ENCODE measurements around the gene FNDC11. TPM values are rescaled to one million over a fixed set of nuclear protein-coding genes. Genes with fewer than 3 reads are reported as not detected.

The FNDC11 gene
- total RNA-seq, 2 experiments from 2014 or later = 1.7 to 1.8 TPM

DNA sequence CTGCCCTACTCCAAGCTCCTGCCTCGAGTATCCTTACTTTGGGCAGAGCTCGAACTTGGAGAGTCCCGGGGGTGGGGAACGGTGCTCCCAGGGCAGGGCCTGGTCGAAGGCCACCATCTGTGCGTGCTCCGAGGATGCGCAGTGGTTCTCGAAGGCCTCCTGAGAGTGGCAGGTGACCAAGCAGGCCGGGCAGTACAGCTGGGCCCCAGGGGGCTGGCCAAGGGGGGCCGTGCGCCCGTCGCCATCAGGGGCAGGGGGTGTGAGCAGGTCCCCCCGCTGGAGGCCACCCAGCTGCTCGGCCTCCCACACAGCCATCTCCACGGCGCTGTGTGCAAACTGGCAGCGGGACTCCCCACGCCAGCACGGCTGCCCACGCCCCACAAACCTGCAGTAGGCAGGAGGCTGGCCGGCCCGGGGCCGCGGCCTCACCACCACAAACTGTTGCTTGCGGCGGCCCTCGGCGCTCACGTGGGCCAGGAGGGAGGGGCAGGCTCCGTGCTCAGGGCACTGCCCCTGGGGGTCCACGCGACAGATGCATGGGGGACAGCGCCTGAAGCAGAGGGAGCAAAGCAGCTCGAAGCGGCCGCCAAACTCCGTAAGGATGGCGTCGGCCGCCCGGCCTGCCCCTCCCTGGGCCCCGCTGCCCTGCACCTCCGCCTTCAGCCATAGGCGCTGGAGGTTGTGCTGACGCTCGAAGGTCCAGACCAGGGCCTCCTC, 18.3 kb downstream of the FNDC11 start:
- DNase-seq (no peak), ATAC-seq (ENCODE audit: poor library complexity) (no peak)
- intact Hi-C loops (cut with DNase I, micrococcal nuclease) = no loop called here
- ChIA-PET POLR2A (interaction anchor here (2.3 kb wide), 1 partner anchor 35 kb away, joined by 7 read pairs; the partner anchor contains the start of gene PTK6), CTCF (no interaction called here)
- no peak overlapping the region for H3K27ac ChIP-seq (ENCODE audit: low read depth in 1 of 2, low read length in 2 of 2)
- Mint-ChIP-seq H3K4me1 (ENCODE audit: low read depth) (peaks cover 23% of the 10 kb centered on the region), H3K4me3 (no peak overlapping the region), H3K27me3 (no peaks in the 10 kb centered on the region), H3K27ac (no peak overlapping the region), H3K9me3 (no peaks in the 10 kb centered on the region), H3K36me3 (ENCODE audit: low read depth) (no peaks in the 10 kb centered on the region)
- TF ChIP-seq CTCF (IDR thresholded peaks at IDR 0.05) = no peak
- H3K4me3 ChIP-seq (ENCODE audit: low read length) = no peak overlapping the region
- peaks cover 0 to 4% of the 10 kb centered on the region in 2 experiments for H3K9me3 ChIP-seq (ENCODE audit: control insufficient read depth in 1 of 2, insufficient read depth in 1 of 2, low read length in 2 of 2)
- H3K27me3 ChIP-seq (ENCODE audit: control insufficient read depth in 1 of 2, insufficient read depth in 2 of 2, low read length in 2 of 2) = no peaks in the 10 kb centered on the region
- peaks cover 6% of the 10 kb centered on the region for H3K36me3 ChIP-seq (ENCODE audit: insufficient read depth, low read length)
- peaks cover 52% of the 10 kb centered on the region for H3K4me1 ChIP-seq (ENCODE audit: insufficient read depth, low read length)

DNA sequence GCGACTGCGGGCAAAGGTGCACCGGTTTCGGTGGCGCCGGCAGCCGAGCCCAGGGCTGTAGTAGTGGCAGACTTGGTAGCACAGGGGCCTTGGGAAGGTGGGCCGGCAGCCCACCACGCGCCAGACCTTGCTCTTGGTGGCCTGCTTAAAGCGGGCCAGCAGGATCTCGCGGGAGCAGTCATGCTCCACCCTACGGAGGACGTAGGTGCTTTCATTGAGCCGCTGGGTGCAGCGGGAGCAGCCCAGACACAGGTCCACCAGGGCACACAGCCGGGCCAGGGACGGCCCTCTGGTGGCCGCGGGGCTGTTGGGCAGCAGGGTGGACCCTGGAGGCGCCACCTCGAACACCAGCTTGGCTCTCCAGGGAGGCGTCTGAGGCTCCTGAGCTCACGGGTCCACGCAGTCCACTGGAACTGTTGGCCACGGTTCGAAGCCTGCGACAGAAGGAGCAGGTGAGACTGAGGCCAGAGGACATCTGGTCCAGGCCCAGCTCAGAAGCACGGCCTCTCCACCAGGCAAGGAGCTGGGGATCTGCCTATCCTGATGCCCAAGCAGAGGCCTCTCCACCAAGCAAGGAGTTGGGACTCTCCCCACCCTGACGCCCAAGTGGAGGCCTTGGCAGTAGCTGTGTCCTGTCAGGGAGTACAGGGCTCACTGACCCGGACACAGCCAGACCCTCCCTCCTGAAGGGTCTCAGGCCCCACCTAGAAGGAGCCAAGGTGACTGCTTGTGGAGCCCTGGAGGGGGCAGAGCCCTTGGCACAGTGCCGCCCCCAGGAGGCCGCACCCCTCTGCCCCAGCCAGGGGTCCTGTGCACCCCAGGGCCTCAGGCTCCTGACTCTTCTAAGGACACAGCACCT, 19.1 kb downstream of the FNDC11 start:
- peaks cover 15% of the 10 kb centered on the region for H3K4me1 Mint-ChIP-seq (ENCODE audit: low read depth)
- intact Hi-C loops (cut with DNase I, micrococcal nuclease) = no loop called here
- Histone ChIP-seq H3K9me3 (ENCODE audit: control insufficient read depth in 1 of 2, insufficient read depth in 1 of 2, low read length in 2 of 2) (peaks cover 0 to 4% of the 10 kb centered on the region in 2 experiments), H3K27ac (ENCODE audit: low read depth in 1 of 2, low read length in 2 of 2) (no peak overlapping the region), H3K36me3 (ENCODE audit: insufficient read depth, low read length) (peaks cover 6% of the 10 kb centered on the region), H3K4me1 (ENCODE audit: insufficient read depth, low read length) (peaks cover 45% of the 10 kb centered on the region), H3K4me3 (ENCODE audit: low read length) (peak overlapping the region; percentile 83), H3K27me3 (ENCODE audit: control insufficient read depth in 1 of 2, insufficient read depth in 2 of 2, low read length in 2 of 2) (no peaks in the 10 kb centered on the region)
- ATAC-seq (ENCODE audit: poor library complexity) (no peak), DNase-seq (peak in 1 of 14 experiments; percentile 33)
- H3K9me3 Mint-ChIP-seq = no peaks in the 10 kb centered on the region
- ChIA-PET CTCF (interaction anchor here (1.4 to 2.2 kb wide), 2 partner anchors 35 to 69 kb away, joined by 3 to 6 read pairs; no protein-coding TSS in a partner anchor), POLR2A (interaction anchor here (1.2 to 2.3 kb wide), 5 partner anchors 20 to 66 kb away, joined by 3 to 9 read pairs (median 4); partner anchors contain the start of genes PPDPF and PTK6)
- TF ChIP-seq CTCF (IDR thresholded peaks at IDR 0.05) = no peak
- peak overlapping the region; percentile 74 for H3K4me3 Mint-ChIP-seq
- no peaks in the 10 kb centered on the region for H3K27me3 Mint-ChIP-seq
- H3K27ac Mint-ChIP-seq = peak overlapping the region; percentile 42
- H3K36me3 Mint-ChIP-seq (ENCODE audit: low read depth) = no peaks in the 10 kb centered on the region

- ChIA-PET CTCF (interaction anchor here (1.4 to 2.2 kb wide), 2 partner anchors 36 to 68 kb away, joined by 3 to 6 read pairs; no protein-coding TSS in a partner anchor), POLR2A (interaction anchor here (1.1 to 2.3 kb wide), 9 partner anchors 21 to 84 kb away, joined by 3 to 9 read pairs (median 4); partner anchors contain the start of genes GMEB2, PPDPF, PTK6 and RTEL1)
- H3K36me3 ChIP-seq (ENCODE audit: insufficient read depth, low read length) = peaks cover 6% of the 10 kb centered on the region
- peaks cover 38% of the 10 kb centered on the region for H3K4me1 ChIP-seq (ENCODE audit: insufficient read depth, low read length)
- DNase-seq = peak in 1 of 14 experiments; percentile 46
- Mint-ChIP-seq H3K27me3 (no peaks in the 10 kb centered on the region), H3K9me3 (no peaks in the 10 kb centered on the region), H3K4me1 (ENCODE audit: low read depth) (peaks cover 13% of the 10 kb centered on the region), H3K36me3 (ENCODE audit: low read depth) (no peaks in the 10 kb centered on the region), H3K4me3 (peak overlapping the region; percentile 74), H3K27ac (peak overlapping the region; percentile 42)
- no peak overlapping the region for H3K27ac ChIP-seq (ENCODE audit: low read depth in 1 of 2, low read length in 2 of 2)
- no peak for TF ChIP-seq CTCF (IDR thresholded peaks at IDR 0.05)
- intact Hi-C loops (cut with DNase I, micrococcal nuclease) = no loop called here
- peak; percentile 37 for ATAC-seq (ENCODE audit: poor library complexity)
- H3K4me3 ChIP-seq (ENCODE audit: low read length) = peak overlapping the region; percentile 83
- H3K9me3 ChIP-seq (ENCODE audit: control insufficient read depth in 1 of 2, insufficient read depth in 1 of 2, low read length in 2 of 2) = peaks cover 0 to 4% of the 10 kb centered on the region in 2 experiments
- H3K27me3 ChIP-seq (ENCODE audit: control insufficient read depth in 1 of 2, insufficient read depth in 2 of 2, low read length in 2 of 2) = no peaks in the 10 kb centered on the region
These were observed 19.7 kb downstream of the FNDC11 start for GRCh38 chr20:63573647-63574131.
